NCI-H345 (cell line): ENCODE data around the gene CD4.
A peak's percentile ranks its signal among the peaks of the same experiment; 100 is the strongest.

ENCODE experiments used
- DNase-seq: peaks from one replicate; lab custom pipeline; 2025; lab: John Stamatoyannopoulos, UW

CD4 gene

GRCh38 chr12:6765048-6765633 lies 24.2 kb upstream of the CD4 start:
- peak; percentile 65 for DNase-seq

GRCh38 chr12:6765634-6766581 lies 23.4 kb upstream of the CD4 start, which contains the start of gene PTMS:
Gene PTMS (plus strand): TSS chr12:6766363. CDS start chr12:6766706, 343 bp downstream.
- DNase-seq: peak; percentile 97

- DNase-seq: peak; percentile 70
These were observed 22.5 kb upstream of the CD4 start for GRCh38 chr12:6766651-6767349.

- no peak for DNase-seq
These were observed 21.7 kb upstream of the CD4 start for GRCh38 chr12:6767353-6768319.

- no peak for DNase-seq
These were observed 20.9 kb upstream of the CD4 start for GRCh38 chr12:6768437-6768914.

GRCh38 chr12:6768990-6769389 lies 20.3 kb upstream of the CD4 start:
- DNase-seq: peak; percentile 31

GRCh38 chr12:6769666-6770065 lies 19.7 kb upstream of the CD4 start:
- DNase-seq: no peak

- no peak for DNase-seq
These were observed 19.2 kb upstream of the CD4 start for GRCh38 chr12:6770094-6770493.

GRCh38 chr12:6770600-6770999 lies 18.7 kb upstream of the CD4 start:
- DNase-seq: no peak

GRCh38 chr12:6771091-6771495 lies 18.2 kb upstream of the CD4 start:
- no peak for DNase-seq

- no peak for DNase-seq
These were observed 17.6 kb upstream of the CD4 start for GRCh38 chr12:6771509-6772330.

- no peak for DNase-seq
These were observed 17.0 kb upstream of the CD4 start, which contains the start of gene LAG3 for GRCh38 chr12:6772331-6772695. Gene LAG3 (plus strand): TSS chr12:6772520. CDS start chr12:6772853, 333 bp downstream.

- no peak for DNase-seq
These were observed 16.4 kb upstream of the CD4 start for GRCh38 chr12:6772726-6773589.

GRCh38 chr12:6773590-6774351 lies 15.6 kb upstream of the CD4 start:
- no peak for DNase-seq

GRCh38 chr12:6774499-6775062 lies 14.7 kb upstream of the CD4 start:
- no peak for DNase-seq

GRCh38 chr12:6775185-6776174 lies 13.8 kb upstream of the CD4 start:
- no peak for DNase-seq

GRCh38 chr12:6777386-6777785 lies 11.9 kb upstream of the CD4 start:
- DNase-seq: no peak
